GM12892 (cell line): Measurements from ENCODE around the gene COL16A1.

Experiments
- POLR2A ChIP-seq: IDR thresholded peaks from 2 replicates; pipeline ENCODE4 v1.6.1; 2011; ENCODE audit warnings: low read depth, low read length, control low read depth
- POLR2AphosphoS5 ChIP-seq: IDR thresholded peaks from 2 replicates; pipeline ENCODE4 v1.6.1; 2011; ENCODE audit warnings: low read depth, low read length, control low read depth
- TAF1 ChIP-seq: IDR thresholded peaks from 2 replicates; pipeline ENCODE4 v1.6.1; 2011; ENCODE audit warnings: low read depth, mild to moderate bottlenecking, control low read depth, low read length, borderline replicate concordance

- no peak for TF ChIP-seq POLR2A
- no peak for TF ChIP-seq POLR2AphosphoS5
- TF ChIP-seq TAF1, result no peak
These were observed 87.9 kb downstream of the COL16A1 start for GRCh38 chr1:31615939-31616338.
